ENCODE measurements around the gene COMMD7. TPM values are rescaled to one million over a fixed set of nuclear protein-coding genes. Genes with fewer than 3 reads are reported as not detected.
A peak's percentile ranks its signal among the peaks of the same experiment; 100 is the strongest.

Gene COMMD7
- total and polyA plus RNA-seq, 9 of the 15 experiments (the other 6 are each of a cell fraction or from before 2014, with no cell fraction given), result 11.9 to 69.1 (median 34.7) TPM

- TF ChIP-seq, protein P1, sequence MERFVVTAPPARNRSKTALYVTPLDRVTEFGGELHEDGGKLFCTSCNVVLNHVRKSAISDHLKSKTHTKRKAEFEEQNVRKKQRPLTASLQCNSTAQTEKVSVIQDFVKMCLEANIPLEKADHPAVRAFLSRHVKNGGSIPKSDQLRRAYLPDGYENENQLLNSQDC (CRISPR knock-in tag; IDR thresholded peaks at IDR 0.05), result no peak
- no peak for TF ChIP-seq CREB3 (tag; conservative IDR thresholded peaks at IDR 0.05; ENCODE audit: low read depth)
- TF ChIP-seq KAT8 (IDR thresholded peaks at IDR 0.05; ENCODE audit: low read depth), result no peak
- TF ChIP-seq ZNF23 (CRISPR knock-in tag; IDR thresholded peaks at IDR 0.05), result no peak
- TF ChIP-seq TFAM (CRISPR knock-in tag; conservative IDR thresholded peaks at IDR 0.05), result no peak
- no peak for TF ChIP-seq STAT5B (CRISPR knock-in tag; IDR thresholded peaks at IDR 0.05)
- TF ChIP-seq BACH1 (tag; IDR thresholded peaks at IDR 0.05), result peak; percentile 34; the same call in 1 of the 2 replicates
- no peak for TF ChIP-seq ZFP30 (CRISPR knock-in tag; IDR thresholded peaks at IDR 0.05; ENCODE audit: borderline replicate concordance)
- TF ChIP-seq ZNF766 (CRISPR knock-in tag; conservative IDR thresholded peaks at IDR 0.05), result peak; percentile 19; the same call in 1 of the 2 replicates
- TF ChIP-seq GTF3C2 (IDR thresholded peaks at IDR 0.05; ENCODE audit: borderline replicate concordance, extremely low read depth, insufficient read length), result no peak
- TF ChIP-seq ZBTB33 (CRISPR knock-in tag; IDR thresholded peaks at IDR 0.05), result peak; percentile 64; the same call in 1 of the 2 replicates
- no peak for TF ChIP-seq ELF2 (CRISPR knock-in tag; IDR thresholded peaks at IDR 0.05)
- no peak for TF ChIP-seq MEF2D (tag; conservative IDR thresholded peaks at IDR 0.05; ENCODE audit: low read depth)
- peak; percentile 41 for TF ChIP-seq ZFP36 (IDR thresholded peaks at IDR 0.05; ENCODE audit: low read depth, low read length, partially characterized antibody)
- no peak for TF ChIP-seq ZNF143 (CRISPR knock-in tag; IDR thresholded peaks at IDR 0.05)
- no peak for TF ChIP-seq ILK (tag; IDR thresholded peaks at IDR 0.05; ENCODE audit: borderline replicate concordance, low read depth)
- TF ChIP-seq E2F3 (CRISPR knock-in tag; IDR thresholded peaks at IDR 0.05), result no peak
- no peak for TF ChIP-seq TSC22D4 (tag; IDR thresholded peaks at IDR 0.05)
- no peak for TF ChIP-seq ZNF239 (CRISPR knock-in tag; IDR thresholded peaks at IDR 0.05)
- TF ChIP-seq TCF7 (IDR thresholded peaks at IDR 0.05; ENCODE audit: borderline replicate concordance), result peak; percentile 62; the same call in 1 of the 2 replicates
- peak; percentile 16 for TF ChIP-seq TBP (optimal IDR thresholded peaks at IDR 0.05; ENCODE audit: low read depth, low read length)
- peak; percentile 49 to 57 for TF ChIP-seq KDM1A (IDR thresholded peaks at IDR 0.05)
- TF ChIP-seq BCL6 (CRISPR knock-in tag; IDR thresholded peaks at IDR 0.05), result no peak
Observed at GRCh38 chr20:32681175-32682084, 61.8 kb downstream of the COMMD7 start (continued).
